Cardiac fibroblast (primary cell): Measurements from ENCODE around the gene USP9X.

Experiments used
- DNase-seq, 2 donors: peaks; one replicate each; pipeline versions ENCODE4 v3.0.0 to v3.0.0-alpha.2; 2010; ENCODE audit warnings: low read depth in 2 of 2
- H3K4me3 ChIP-seq, 2 donors: replicated peaks in 1 of 2; 1 replicate in 1 of 2; 2 replicates in 1 of 2; pipeline ENCODE4 v1.5.1; 2011; ENCODE audit warnings: low read depth in 2 of 2, low read length in 2 of 2, mild to moderate bottlenecking in 2 of 2, moderate library complexity in 1 of 2
- TF ChIP-seq, protein P1 (sequence below): IDR thresholded peaks from one replicate; pipeline ENCODE4 v1.5.1; 2011; ENCODE audit warnings: low read depth, mild to moderate bottlenecking, low read length, inconsistent platforms

USP9X gene

GRCh38 chrX:41092776-41093175 lies 7.5 kb downstream of the USP9X start:
- TF ChIP-seq, protein P1, sequence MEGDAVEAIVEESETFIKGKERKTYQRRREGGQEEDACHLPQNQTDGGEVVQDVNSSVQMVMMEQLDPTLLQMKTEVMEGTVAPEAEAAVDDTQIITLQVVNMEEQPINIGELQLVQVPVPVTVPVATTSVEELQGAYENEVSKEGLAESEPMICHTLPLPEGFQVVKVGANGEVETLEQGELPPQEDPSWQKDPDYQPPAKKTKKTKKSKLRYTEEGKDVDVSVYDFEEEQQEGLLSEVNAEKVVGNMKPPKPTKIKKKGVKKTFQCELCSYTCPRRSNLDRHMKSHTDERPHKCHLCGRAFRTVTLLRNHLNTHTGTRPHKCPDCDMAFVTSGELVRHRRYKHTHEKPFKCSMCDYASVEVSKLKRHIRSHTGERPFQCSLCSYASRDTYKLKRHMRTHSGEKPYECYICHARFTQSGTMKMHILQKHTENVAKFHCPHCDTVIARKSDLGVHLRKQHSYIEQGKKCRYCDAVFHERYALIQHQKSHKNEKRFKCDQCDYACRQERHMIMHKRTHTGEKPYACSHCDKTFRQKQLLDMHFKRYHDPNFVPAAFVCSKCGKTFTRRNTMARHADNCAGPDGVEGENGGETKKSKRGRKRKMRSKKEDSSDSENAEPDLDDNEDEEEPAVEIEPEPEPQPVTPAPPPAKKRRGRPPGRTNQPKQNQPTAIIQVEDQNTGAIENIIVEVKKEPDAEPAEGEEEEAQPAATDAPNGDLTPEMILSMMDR = no peak
- no peak overlapping the region for H3K4me3 ChIP-seq
- DNase-seq = no peak

DNA sequence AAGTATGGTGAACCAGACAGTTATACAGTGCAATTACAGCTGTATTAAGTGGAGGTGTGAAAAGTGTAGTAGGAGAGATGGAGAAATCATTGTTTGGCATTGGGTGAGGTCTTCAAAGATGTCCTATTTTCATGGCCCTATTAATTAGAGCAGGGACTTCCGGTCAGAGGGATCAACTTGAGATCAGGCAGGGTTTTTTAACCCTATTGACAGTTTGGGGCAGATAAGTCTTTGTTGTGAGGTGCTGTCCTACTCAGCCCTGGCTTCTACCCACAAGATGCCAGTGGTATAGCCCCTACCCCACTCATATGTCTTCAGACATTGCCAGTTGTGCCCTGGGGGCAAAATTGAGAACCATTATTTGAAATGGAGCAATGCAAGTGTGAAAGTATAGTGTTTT lies 9.9 kb downstream of the USP9X start:
- no peak overlapping the region for H3K4me3 ChIP-seq
- TF ChIP-seq, protein P1 = no peak
- DNase-seq = no peak

DNA sequence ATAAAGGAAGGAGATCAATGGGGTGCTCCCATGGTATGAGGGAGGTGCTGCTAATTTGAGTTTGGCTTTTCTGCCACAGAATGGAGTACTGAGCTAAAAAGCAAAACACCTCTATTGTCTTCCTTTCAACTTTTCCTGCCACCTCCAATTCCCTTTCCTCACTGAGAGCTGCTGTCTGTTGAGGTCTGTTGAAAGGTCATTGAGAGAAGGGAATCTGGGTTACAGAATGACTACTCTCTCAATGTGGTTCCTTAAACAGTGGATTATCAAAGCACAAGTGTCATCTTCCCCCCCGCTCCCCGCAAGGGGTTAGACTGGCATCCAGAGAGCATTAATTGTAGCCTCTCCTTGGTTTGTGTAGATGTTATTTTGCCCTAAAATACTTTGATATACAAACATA lies 10.7 kb downstream of the USP9X start:
- DNase-seq = no peak
- H3K4me3 ChIP-seq = no peak overlapping the region
- TF ChIP-seq, protein P1 = no peak

DNA sequence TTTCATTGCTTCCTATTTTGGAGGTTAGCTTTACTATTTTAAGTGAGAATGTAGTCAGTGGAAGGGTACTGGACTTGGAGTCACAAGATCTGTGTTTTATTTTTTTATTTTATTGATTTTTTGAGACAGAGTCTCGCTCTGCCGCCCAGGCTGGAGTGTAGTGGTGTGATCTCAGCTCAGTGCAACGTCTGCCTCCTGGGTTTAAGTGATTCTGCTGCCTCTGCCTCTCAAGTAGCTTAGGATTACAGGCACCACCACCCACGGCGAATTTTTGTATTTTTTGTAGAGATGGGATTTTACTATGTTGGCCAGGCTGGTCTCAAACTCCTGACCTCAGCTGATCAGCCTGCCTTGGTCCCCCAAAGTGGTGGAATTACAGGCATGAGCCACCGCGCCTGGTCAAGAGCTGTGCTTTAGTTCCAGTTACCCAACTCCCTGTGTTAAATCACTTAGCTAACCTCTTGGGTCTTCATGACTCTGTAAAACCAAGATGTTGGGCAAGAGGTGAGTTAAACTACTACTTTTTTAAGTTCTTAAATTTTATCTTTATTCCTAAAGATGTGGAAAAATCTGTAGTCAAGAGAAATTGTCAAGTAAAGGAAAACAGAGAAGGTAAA lies 11.2 kb downstream of the USP9X start:
- TF ChIP-seq, protein P1 = no peak
- H3K4me3 ChIP-seq = no peak overlapping the region
- DNase-seq = no peak

GRCh38 chrX:41097326-41097725 lies 12.1 kb downstream of the USP9X start:
- DNase-seq = no peak
- no peak overlapping the region for H3K4me3 ChIP-seq
- TF ChIP-seq, protein P1 = no peak

GRCh38 chrX:41100200-41100599 lies 15.0 kb downstream of the USP9X start:
- H3K4me3 ChIP-seq = no peak overlapping the region
- DNase-seq = no peak
- TF ChIP-seq, protein P1 = no peak

DNA sequence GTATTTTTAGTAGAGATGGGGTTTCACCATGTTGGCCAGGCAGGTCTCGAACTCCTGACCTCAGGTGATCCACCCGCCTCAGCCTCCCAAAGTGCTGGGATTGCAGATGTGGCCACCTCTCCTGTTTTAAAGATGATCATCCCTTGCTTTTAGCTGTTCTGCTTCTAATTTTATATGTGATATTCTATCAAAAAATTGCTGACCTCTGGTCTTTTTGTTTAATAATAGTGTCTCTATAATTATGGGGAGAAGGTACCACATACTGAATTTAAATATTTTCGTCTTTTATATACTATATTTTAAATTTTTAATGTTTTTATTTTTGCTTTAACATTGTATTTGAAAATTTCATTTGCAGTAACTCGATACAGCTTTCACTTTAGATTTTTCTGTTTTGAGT lies 15.6 kb downstream of the USP9X start:
- no peak overlapping the region for H3K4me3 ChIP-seq
- TF ChIP-seq, protein P1 = no peak
- no peak for DNase-seq
